Measurements from ENCODE around the gene STAC2. TPM values are rescaled to one million over a fixed set of nuclear protein-coding genes. Genes with fewer than 3 reads are reported as not detected.

Gene STAC2
- total RNA-seq, 2 experiments from 2014 or later = 0.03 TPM; not detected in 1

- peaks cover 46% of the 10 kb centered on the region for H3K36me3 ChIP-seq (ENCODE audit: insufficient read depth, low read length)
- CTCF ChIA-PET (ENCODE audit: unreplicated experiment) = no interaction called here
- peaks cover 43% of the 10 kb centered on the region for H3K4me1 ChIP-seq (ENCODE audit: insufficient read depth, low read length, poor library complexity, severe bottlenecking)
- no peaks in the 10 kb centered on the region for H3K9me2 ChIP-seq (ENCODE audit: insufficient read depth, low read length)
- H2AFZ ChIP-seq (ENCODE audit: low read length) = no peak overlapping the region
- no peak for DNase-seq (ENCODE audit: low spot score)
- no peaks in the 10 kb centered on the region for H3K9me3 ChIP-seq (ENCODE audit: low read length)
- POLR2A ChIA-PET = interaction anchor here (1.3 kb wide), 1 partner anchor 15 kb away, joined by 3 read pairs; no protein-coding TSS in a partner anchor
- H3K4me3 ChIP-seq (ENCODE audit: low read depth, low read length, poor library complexity, severe bottlenecking) = no peak overlapping the region
- TF ChIP-seq EZH2phosphoT487 (IDR thresholded peaks at IDR 0.05; ENCODE audit: borderline replicate concordance, low read depth, low read length) = no peak
- peak; percentile 68 for TF ChIP-seq CTCF (conservative IDR thresholded peaks at IDR 0.05; ENCODE audit: low read length)
- H3K4me2 ChIP-seq (ENCODE audit: low read length) = peak overlapping the region; percentile 96
- intact Hi-C loops (cut with micrococcal nuclease; ENCODE audit: unreplicated experiment) = no loop called here
- H3K27ac ChIP-seq (ENCODE audit: low read depth, low read length, poor library complexity, severe bottlenecking) = no peak overlapping the region
- H4K20me1 ChIP-seq (ENCODE audit: insufficient read depth, low read length) = no peaks in the 10 kb centered on the region; the same call in 1 of the 2 replicates
- peaks cover 17% of the 10 kb centered on the region for H3K79me2 ChIP-seq (ENCODE audit: insufficient read depth, low read depth, low read length)
- no TSS peak for BruUV-seq (replicated peaks)
Observed at GRCh38 chr17:39194089-39194984, 31.4 kb downstream of the STAC2 start.

- Histone ChIP-seq H3K4me2 (ENCODE audit: low read length) (no peak overlapping the region), H3K9me2 (ENCODE audit: insufficient read depth, low read length) (no peaks in the 10 kb centered on the region), H3K4me3 (ENCODE audit: low read depth, low read length, poor library complexity, severe bottlenecking) (no peak overlapping the region), H3K79me2 (ENCODE audit: insufficient read depth, low read depth, low read length) (peaks cover 13% of the 10 kb centered on the region), H3K9me3 (ENCODE audit: low read length) (no peaks in the 10 kb centered on the region), H4K20me1 (ENCODE audit: insufficient read depth, low read length) (no peaks in the 10 kb centered on the region; the same call in 1 of the 2 replicates), H3K4me1 (ENCODE audit: insufficient read depth, low read length, poor library complexity, severe bottlenecking) (peaks cover 33% of the 10 kb centered on the region), H3K36me3 (ENCODE audit: insufficient read depth, low read length) (peaks cover 51% of the 10 kb centered on the region), H3K27ac (ENCODE audit: low read depth, low read length, poor library complexity, severe bottlenecking) (no peak overlapping the region), H2AFZ (ENCODE audit: low read length) (no peak overlapping the region)
- intact Hi-C loops (cut with micrococcal nuclease; ENCODE audit: unreplicated experiment) = no loop called here
- CTCF ChIA-PET (ENCODE audit: unreplicated experiment) = no interaction called here
- TF ChIP-seq EZH2phosphoT487 (IDR thresholded peaks at IDR 0.05; ENCODE audit: borderline replicate concordance, low read depth, low read length) (no peak), CTCF (conservative IDR thresholded peaks at IDR 0.05; ENCODE audit: low read length) (no peak)
- BruUV-seq (replicated peaks) = no TSS peak
- no peak for DNase-seq (ENCODE audit: low spot score)
- POLR2A ChIA-PET = no interaction called here
Observed at GRCh38 chr17:39193346-39193745, 32.4 kb downstream of the STAC2 start.

DNA sequence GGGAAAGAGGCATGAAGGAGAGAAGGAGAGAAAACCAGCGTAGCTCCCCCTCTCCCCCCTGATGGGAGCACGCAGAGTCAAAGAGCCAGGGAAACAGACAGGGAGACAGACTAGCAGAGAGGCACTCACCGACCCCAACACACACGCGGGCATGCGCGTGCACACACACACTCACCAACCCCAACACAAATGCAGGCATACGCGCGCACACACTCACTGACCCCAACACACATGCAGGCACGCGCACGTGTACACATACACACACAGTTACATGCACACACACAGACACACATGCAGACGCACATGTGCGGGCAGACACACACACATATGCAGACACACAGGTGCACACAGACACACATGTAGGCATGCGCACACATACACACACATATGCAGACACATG is 32.8 kb downstream of the STAC2 start:
- POLR2A ChIA-PET = no interaction called here
- TF ChIP-seq EZH2phosphoT487 (IDR thresholded peaks at IDR 0.05; ENCODE audit: borderline replicate concordance, low read depth, low read length) (no peak), CTCF (conservative IDR thresholded peaks at IDR 0.05; ENCODE audit: low read length) (no peak)
- CTCF ChIA-PET (ENCODE audit: unreplicated experiment) = no interaction called here
- Histone ChIP-seq H3K27ac (ENCODE audit: low read depth, low read length, poor library complexity, severe bottlenecking) (no peak overlapping the region), H4K20me1 (ENCODE audit: insufficient read depth, low read length) (no peaks in the 10 kb centered on the region; the same call in 1 of the 2 replicates), H3K4me1 (ENCODE audit: insufficient read depth, low read length, poor library complexity, severe bottlenecking) (peaks cover 29% of the 10 kb centered on the region), H3K9me3 (ENCODE audit: low read length) (no peaks in the 10 kb centered on the region), H2AFZ (ENCODE audit: low read length) (no peak overlapping the region), H3K36me3 (ENCODE audit: insufficient read depth, low read length) (peaks cover 55% of the 10 kb centered on the region), H3K4me2 (ENCODE audit: low read length) (no peak overlapping the region), H3K79me2 (ENCODE audit: insufficient read depth, low read depth, low read length) (peaks cover 13% of the 10 kb centered on the region), H3K4me3 (ENCODE audit: low read depth, low read length, poor library complexity, severe bottlenecking) (no peak overlapping the region), H3K9me2 (ENCODE audit: insufficient read depth, low read length) (no peaks in the 10 kb centered on the region)
- no TSS peak for BruUV-seq (replicated peaks)
- no peak for DNase-seq (ENCODE audit: low spot score)
- intact Hi-C loops (cut with micrococcal nuclease; ENCODE audit: unreplicated experiment) = no loop called here

Data from OCI-LY7 (cell line).